ENCODE data around the gene STIM1.

DNA sequence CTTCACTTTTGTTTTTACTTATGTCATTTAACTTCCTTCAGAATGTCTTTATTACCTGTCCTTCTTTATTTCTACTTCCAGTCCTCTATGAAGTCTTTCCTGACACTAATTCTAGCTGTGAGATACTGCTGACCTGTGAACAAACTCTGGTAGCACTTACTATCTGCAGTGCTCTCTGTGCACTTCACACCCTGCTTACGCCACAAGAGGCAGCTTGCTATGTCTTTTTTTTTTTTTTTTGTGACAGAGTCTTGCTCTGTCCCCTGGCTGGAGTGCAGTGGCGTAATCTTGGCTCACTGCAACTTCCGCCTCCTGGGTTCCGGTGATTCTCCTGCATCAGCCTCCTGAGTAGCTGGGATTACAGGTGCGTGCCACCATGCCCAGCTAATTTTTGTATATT, 10.7 kb downstream of the STIM1 start:
- TF ChIP-seq, protein P1, sequence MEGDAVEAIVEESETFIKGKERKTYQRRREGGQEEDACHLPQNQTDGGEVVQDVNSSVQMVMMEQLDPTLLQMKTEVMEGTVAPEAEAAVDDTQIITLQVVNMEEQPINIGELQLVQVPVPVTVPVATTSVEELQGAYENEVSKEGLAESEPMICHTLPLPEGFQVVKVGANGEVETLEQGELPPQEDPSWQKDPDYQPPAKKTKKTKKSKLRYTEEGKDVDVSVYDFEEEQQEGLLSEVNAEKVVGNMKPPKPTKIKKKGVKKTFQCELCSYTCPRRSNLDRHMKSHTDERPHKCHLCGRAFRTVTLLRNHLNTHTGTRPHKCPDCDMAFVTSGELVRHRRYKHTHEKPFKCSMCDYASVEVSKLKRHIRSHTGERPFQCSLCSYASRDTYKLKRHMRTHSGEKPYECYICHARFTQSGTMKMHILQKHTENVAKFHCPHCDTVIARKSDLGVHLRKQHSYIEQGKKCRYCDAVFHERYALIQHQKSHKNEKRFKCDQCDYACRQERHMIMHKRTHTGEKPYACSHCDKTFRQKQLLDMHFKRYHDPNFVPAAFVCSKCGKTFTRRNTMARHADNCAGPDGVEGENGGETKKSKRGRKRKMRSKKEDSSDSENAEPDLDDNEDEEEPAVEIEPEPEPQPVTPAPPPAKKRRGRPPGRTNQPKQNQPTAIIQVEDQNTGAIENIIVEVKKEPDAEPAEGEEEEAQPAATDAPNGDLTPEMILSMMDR (IDR thresholded peaks at IDR 0.05) = peak in 2 of 4 donors; percentile 5 to 7
- no peak for TF ChIP-seq POLR2A (IDR thresholded peaks at IDR 0.05)

Data from right lobe of liver (tissue), 4 donors.